ENCODE results near the gene RREB1.

RREB1 gene

DNA sequence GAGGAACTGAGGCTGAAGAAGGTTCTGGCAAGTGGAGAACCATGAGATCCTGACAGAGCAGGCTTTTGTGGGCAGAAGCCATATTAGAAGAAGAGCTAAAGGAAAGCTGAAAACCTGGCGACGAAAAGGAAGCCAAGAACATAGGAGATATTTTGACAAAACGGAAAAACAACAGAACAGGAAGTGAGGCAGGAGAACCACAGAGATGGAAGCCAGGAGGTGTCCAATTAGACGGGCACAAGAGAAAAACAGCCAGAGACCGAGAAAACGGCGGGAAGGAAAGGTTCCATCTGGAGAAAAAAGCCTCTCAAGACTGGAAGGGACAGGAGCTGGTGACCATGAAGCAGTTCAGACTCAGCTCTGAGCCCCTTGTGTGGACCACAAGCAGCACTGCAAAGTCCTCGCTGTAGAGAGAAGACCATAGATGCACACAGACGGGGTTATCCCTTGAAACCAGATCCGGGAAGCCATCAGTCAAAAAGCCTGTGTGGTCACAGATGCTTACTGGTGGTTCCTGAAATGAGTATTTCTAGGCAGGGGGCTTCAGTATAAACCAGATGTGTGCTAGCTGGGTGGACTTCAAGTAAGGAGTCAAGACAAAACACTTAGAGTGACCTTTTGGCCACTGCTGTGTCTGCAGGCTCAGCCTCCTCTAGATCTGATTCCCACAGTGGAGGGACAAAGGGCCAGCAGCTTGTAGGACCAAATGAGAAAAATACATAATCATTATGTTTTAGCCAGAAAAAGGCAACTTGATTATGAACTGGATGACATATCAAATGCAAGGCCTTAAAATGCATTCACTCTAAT is 174.5 kb downstream of the RREB1 start:
- no peak for DNase-seq
- H3K4me1 ChIP-seq = no peaks in the 10 kb centered on the region
- no peak overlapping the region for H3K4me3 ChIP-seq (ENCODE audit: low read depth, low read length)
- H3K27me3 ChIP-seq = no peaks in the 10 kb centered on the region
- no peaks in the 10 kb centered on the region for H3K36me3 ChIP-seq
- TF ChIP-seq, protein P1, sequence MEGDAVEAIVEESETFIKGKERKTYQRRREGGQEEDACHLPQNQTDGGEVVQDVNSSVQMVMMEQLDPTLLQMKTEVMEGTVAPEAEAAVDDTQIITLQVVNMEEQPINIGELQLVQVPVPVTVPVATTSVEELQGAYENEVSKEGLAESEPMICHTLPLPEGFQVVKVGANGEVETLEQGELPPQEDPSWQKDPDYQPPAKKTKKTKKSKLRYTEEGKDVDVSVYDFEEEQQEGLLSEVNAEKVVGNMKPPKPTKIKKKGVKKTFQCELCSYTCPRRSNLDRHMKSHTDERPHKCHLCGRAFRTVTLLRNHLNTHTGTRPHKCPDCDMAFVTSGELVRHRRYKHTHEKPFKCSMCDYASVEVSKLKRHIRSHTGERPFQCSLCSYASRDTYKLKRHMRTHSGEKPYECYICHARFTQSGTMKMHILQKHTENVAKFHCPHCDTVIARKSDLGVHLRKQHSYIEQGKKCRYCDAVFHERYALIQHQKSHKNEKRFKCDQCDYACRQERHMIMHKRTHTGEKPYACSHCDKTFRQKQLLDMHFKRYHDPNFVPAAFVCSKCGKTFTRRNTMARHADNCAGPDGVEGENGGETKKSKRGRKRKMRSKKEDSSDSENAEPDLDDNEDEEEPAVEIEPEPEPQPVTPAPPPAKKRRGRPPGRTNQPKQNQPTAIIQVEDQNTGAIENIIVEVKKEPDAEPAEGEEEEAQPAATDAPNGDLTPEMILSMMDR (IDR thresholded peaks at IDR 0.05; ENCODE audit: low read depth, low read length) = no peak
- H3K9me3 ChIP-seq = no peaks in the 10 kb centered on the region

DNA sequence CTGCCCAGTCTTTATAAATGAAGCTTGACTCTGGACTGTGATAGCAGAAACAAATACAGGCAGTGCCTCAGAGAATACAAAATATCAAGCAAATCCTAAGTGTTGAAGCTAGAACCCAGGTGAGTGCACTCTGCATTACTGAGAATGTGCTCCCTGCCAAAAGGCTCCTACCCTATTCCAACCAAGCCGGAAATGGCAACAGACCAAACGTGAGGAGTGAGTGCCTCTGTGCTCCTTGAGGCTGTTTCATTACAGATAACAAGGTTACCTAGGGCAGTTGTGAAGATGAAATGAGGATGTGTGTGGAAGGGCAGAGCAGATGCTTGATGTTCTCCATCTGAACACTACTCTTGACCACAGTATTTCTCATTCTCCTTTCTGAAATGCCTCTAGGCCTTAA is 175.9 kb downstream of the RREB1 start:
- TF ChIP-seq, protein P1 (IDR thresholded peaks at IDR 0.05; ENCODE audit: low read depth, low read length) = no peak
- no peaks in the 10 kb centered on the region for H3K9me3 ChIP-seq
- H3K4me3 ChIP-seq (ENCODE audit: low read depth, low read length) = no peak overlapping the region
- DNase-seq = no peak
- H3K4me1 ChIP-seq = no peaks in the 10 kb centered on the region
- H3K27me3 ChIP-seq = no peaks in the 10 kb centered on the region
- peaks cover 8% of the 10 kb centered on the region for H3K36me3 ChIP-seq

DNA sequence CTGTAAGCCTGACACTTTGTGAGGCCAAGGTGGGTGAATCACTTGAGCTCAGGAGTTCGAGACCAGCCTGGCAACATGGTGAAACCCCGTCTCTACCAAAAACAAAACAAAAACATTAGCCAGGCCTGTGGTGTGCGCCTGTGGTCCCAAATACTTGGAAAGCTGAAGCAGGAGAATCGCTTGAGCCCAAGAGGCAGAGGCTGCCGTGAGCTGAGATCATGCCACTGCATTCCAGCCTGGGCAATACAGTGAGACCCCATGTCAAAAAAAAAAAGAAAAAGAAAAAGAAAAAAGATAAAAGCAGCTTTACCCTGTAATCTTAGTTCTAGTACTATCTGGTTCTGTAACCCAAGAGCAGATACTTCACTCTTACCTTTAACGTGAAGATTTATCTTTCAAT is 177.7 kb downstream of the RREB1 start:
- no peaks in the 10 kb centered on the region for H3K27me3 ChIP-seq
- no peaks in the 10 kb centered on the region for H3K4me1 ChIP-seq
- H3K36me3 ChIP-seq = peaks cover 20% of the 10 kb centered on the region
- TF ChIP-seq, protein P1 (IDR thresholded peaks at IDR 0.05; ENCODE audit: low read depth, low read length) = no peak
- no peaks in the 10 kb centered on the region for H3K9me3 ChIP-seq
- H3K4me3 ChIP-seq (ENCODE audit: low read depth, low read length) = no peak overlapping the region
- DNase-seq = no peak

DNA sequence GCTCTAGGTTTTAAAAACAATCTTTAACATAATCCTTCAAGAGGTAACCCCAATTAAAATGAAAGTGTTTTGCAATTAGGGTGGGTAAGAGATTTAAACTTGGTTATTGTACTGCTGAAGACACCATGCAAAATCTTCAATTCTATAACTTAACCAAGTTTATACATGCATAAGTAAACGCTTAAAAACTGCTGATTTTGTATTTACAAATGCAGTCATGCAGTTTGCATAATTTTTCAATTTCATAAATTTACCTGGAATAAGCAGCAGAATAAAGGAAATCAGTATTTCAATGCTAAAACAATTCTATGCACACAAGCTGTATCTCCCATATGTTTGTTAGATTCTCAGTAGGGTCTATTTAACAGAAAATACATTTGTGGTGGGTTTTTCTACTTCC is 182.3 kb downstream of the RREB1 start:
- Histone ChIP-seq H3K9me3 (no peaks in the 10 kb centered on the region), H3K27me3 (no peaks in the 10 kb centered on the region), H3K4me3 (ENCODE audit: low read depth, low read length) (no peak overlapping the region), H3K4me1 (no peaks in the 10 kb centered on the region), H3K36me3 (peaks cover 44% of the 10 kb centered on the region)
- TF ChIP-seq, protein P1 (IDR thresholded peaks at IDR 0.05; ENCODE audit: low read depth, low read length) = no peak
- DNase-seq = no peak

DNA sequence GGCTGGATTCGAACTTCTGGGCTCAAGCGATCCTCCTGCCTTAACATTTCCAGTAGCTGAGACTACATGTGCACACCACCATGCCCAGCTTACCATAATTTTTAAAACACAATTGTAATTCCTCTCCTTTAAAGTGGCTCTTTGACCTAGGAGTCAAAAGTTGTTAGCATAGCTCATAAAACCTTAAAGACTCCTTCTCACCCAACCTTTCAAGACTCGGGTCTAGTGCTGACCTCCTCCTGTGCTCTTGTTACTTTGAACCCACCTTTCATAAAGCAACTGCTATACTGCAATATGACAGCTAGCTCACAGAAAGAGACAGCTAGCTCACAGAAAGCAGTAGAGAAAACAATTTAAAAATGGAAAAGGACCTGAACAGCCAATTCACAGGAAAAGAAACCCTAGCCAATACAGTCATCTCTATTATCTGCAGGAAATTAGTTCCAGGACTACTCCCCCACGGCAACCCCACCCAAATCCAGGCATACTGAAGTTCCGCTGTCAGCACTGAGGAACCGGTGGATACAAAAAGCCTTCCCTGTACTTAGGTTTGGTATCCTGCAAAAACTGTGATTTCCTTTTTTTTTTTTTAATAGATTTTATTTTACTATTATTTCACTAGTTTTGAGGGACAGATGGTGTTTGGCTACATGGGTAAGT is 185.0 kb downstream of the RREB1 start:
- no peak for DNase-seq
- no peaks in the 10 kb centered on the region for H3K4me1 ChIP-seq
- no peak overlapping the region for H3K4me3 ChIP-seq (ENCODE audit: low read depth, low read length)
- peaks cover 54% of the 10 kb centered on the region for H3K36me3 ChIP-seq
- H3K27me3 ChIP-seq = no peaks in the 10 kb centered on the region
- H3K9me3 ChIP-seq = no peaks in the 10 kb centered on the region
- TF ChIP-seq, protein P1 (IDR thresholded peaks at IDR 0.05; ENCODE audit: low read depth, low read length) = no peak

DNA sequence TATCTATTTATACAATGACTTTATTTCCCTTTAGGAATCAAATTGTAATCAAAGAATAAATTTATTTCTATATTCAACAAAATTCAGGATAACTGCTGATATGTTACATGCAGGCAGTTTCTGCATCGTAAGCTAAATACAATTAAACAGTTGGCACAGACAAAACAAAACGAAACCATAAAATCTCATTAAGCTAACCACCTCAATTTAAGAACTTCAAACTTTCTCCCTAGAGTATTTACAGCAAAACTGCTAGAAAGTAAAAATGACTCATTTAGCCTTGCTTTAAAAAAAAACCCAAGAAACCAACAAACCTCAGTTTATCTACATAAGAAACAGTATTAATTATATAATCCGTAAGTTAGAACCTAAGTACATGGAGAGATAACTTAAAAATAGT is 188.2 kb downstream of the RREB1 start:
- H3K4me3 ChIP-seq (ENCODE audit: low read depth, low read length) = no peak overlapping the region
- H3K4me1 ChIP-seq = peaks cover 6% of the 10 kb centered on the region
- H3K9me3 ChIP-seq = no peaks in the 10 kb centered on the region
- TF ChIP-seq, protein P1 (IDR thresholded peaks at IDR 0.05; ENCODE audit: low read depth, low read length) = no peak
- peaks cover 64% of the 10 kb centered on the region for H3K36me3 ChIP-seq
- no peak for DNase-seq
- no peaks in the 10 kb centered on the region for H3K27me3 ChIP-seq
